DMS53 (cell line): Measurements from ENCODE around the gene NEGR1.
"Not testable (repeated sequence)": the region's sequence is repeated elsewhere in the genome, so short reads cannot be mapped to it uniquely, and the experiment has no call there.

ENCODE experiments used
- DNase-seq: peaks from one replicate; lab custom pipeline; 2025; lab: John Stamatoyannopoulos, UW

The NEGR1 gene

DNA sequence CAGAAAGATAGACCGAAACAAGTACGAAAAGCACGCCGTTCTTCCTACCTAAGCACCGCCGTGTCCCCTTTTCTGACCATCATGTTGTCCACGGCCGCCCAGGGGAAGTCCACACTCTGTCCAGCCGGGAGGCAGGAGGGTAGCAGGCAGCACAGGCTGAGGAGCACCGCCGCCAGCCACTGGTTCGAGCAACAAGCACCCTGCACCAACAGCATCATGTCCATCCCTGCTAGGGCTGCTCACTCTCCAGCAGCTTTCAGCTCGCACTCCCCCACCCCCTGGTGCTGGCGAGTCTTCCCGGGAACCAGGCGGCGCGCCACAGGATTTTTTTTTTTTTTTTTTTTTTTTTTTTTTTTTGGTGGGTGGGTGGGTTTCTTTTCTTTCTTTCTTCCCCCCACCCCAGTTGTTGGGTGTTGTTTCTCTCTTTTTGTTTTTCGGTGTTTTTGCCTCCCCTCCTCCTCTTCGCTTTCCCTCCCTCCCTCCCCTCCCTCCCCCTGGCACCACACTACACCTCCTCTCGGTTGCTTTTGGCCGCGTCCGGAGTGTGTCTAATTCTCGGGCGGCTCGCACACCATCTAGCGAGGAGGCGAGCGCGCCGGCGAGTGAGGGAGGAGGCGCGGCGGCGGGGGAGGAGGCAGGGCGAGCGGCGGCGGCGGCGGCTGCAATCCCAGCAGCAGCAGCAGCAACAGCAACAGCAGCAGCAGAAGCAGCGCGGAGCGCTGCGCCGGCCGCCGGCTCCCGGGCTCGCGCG is at the start of gene NEGR1:
NEGR1 (minus strand) TSS at position 269 of the 751 bp plus-strand sequence.
- DNase-seq, result peak; percentile 99

DNA sequence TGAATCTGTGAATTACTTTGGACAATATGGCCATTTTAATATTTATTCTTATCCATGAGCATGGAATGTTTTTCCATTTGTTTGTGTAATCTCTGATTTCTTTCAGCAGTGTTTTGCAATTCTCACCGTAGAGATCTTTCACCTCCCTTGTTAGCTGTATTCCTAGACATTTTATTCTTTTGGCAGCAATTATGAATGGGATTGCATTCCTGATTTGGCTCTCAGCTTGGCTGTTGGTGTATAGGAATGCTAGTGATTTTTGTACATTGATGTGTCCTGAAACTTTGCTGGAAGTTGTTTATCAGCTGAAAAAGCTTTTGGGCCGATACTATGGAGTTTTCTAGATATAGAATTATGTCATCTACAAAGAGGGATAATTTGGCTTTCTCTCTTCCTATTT is 44.2 kb upstream of the NEGR1 start:
- no peak for DNase-seq

DNA sequence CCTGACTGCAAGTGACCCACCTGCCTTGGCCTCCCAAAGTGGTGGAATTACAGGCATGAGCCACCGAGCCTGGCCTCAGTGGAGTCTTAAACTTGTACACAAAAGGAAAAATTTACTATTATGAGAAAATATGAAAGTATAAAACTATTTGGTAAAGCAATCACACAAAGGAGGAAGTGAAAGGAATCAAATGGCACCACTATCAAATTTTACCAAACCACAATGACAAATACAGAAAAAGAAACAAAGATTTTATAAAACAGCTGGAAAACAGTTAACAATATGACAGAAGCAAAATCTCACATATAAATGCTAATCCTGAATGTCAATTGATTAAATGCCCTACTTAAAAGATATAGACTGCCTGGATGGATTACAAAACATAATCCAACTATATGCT is 42.1 kb upstream of the NEGR1 start:
- no peak for DNase-seq

DNA sequence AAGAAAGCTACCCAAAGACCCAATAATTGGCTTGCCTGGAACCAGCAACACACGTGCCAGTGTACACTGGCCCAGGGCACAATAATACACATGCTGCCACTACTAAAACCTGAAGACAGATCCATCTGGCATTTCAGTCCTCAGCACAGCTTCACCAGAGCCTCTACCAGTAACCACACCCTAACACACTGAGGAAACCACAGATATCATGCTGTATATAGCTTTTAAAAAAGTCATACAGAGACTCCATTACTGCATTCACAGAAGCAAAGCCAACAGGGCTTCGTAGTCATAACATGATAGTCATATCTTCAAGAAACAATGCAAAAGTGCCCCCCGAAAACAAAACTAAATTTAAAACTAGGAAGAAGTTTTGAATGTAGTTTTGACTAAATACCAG is 40.6 kb upstream of the NEGR1 start:
- DNase-seq, result no peak

DNA sequence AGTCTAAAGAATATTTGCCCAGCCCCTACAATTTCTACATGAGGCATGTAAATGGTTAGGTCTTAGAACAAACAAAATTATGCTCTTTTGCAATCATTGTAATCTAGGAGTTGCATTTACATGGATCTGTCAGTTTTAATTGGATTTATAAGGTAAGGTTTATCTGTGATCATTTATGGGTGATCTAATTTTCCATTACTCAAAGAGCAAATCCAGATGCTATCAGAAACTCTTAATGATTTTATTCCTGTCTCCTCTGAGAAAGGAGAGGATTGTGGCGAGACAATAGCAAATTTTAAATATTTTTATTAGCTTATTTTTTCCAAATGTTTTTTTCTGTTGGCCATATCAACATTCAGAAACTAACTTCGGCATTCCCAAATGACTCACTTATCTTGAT is 14.2 kb upstream of the NEGR1 start:
- no peak for DNase-seq

DNA sequence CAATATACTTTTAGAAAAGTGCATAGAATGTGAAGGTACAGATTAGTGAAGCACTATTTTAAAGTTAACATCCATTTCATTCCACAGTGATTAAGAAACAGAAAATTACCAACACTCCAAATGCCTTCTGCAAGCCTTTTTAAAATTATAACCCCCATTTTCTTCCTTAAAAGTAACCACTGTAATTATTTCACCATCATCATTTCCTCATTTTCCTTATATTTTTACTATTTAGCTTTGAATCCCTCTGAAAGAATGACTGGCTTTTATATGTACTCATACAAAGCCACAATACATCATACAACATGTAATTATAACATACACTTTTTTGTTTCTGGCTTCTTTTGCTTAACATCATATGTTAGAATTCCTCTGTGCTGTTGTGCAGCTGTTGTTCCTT is 6.5 kb upstream of the NEGR1 start:
- DNase-seq, result no peak

DNA sequence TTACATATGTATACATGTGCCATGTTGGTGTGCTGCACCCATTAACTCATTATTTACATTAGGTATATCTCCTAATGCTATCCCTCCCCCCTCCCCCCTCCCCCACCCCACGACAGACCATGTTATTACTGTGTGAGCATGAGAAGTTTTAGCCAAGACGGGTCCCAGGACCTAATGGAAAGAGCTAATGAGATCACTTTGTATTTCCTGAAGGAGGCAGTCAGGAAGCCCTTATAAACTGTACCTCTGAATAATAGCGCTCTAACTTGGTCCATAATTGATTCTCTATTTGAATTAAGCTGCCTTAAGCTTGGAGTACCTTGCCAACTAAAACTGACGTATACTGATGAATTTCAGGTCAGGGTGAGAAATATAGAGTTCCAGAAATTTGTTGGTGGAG is 4.1 kb upstream of the NEGR1 start:
- DNase-seq, result no peak

DNA sequence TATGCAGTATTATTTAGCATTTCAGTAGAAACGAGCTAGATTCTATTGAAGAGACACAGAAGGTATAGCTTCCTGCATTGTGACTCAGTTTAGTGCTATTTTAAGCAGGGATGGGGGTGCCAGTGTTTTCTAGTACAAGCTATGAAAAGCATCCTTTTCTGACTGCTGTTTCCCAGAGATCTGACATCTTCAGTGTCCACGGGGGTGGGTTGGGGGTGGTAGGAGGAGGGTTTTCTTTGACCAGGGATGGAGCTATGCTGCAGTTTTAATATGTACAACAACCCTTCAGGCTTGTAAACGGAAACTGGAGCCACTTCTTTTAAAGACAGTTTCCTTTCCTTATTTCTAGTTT is 2.7 kb upstream of the NEGR1 start:
- DNase-seq, result peak; percentile 43

DNA sequence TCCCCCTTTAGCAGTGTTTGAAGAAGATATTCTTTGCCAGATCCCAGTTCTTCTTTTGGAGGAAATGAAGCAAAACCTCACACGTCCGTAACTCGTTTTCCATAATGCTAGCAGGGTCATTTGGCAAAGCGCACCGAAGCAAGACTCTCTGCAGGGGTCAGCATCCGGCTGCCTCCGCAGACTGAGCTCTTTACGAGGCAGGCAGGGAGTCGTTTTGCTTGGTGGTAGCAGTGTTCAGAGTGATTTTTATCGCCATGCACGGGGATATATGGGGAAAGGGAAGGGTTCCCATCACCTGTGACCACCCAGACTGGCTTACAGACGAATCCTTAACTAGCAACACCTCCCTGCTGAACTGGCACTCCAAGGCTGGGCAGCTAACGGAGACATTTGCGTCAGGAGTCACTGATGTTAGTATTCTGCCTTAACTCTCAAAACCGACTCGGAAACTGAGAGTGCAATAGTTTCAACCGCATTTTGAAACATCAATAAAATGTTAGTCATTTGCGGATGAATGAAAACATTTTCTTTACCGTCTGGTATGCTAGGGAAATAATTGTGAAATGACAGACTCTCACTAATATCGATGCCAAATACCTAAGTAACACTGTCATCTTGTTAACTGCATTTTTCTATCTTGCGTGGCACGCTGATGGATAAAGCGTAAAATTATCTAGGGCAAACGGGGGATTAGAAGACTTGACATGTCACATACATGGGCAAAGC is 2.2 kb upstream of the NEGR1 start:
- peak; percentile 86 for DNase-seq

DNA sequence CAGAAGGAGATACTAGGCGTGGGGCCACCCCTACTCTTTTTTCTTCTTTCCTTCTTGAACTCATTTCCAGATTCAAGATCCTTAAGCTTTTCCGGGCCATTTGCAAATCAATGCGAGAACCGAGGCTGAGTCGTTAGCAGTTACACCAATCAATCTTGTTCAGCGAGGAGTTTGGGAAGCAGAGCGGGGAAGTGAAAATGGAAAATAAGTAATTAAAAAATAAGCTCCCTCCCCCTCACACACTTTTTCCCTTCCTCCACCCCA is 1.7 kb upstream of the NEGR1 start:
- no peak for DNase-seq

DNA sequence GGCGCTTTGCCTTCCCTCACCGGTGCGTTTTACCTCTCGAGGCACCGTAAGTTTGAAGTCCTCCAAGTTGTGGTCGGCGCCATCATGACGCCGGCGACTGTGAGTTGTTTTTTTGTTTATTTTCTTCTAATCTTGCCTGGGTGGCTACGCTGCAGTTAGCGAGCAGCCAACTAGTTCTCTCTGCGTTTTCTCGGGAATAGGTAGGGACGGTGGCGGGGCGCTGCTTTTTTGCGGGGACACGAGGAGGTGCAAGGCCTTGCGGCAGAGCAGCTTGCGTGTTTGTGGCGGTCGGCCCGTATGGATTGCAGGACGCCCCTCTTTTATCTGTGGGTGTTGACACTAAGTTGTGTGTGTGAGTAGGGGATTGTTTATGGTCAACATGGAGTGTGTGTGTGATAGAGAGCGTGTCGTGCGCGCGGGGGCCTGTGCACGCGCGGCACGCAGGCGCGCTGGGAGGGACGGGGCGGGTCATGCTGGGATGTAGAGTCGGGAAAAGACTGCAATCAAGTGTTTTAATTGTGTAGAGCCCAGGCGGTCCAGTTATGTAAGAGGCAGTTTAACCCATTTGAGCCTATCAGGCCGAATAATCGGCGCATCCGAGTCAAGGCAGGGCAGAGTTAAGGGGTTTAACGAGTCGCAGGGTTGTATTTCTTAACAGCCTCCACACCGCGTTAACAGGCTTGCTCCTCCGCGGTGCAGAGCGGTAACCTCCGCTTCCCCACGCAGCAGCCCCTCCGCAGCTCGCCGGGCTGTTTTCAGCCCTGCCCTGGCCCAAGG is 1.2 kb upstream of the NEGR1 start:
- peak; percentile 96 for DNase-seq

DNA sequence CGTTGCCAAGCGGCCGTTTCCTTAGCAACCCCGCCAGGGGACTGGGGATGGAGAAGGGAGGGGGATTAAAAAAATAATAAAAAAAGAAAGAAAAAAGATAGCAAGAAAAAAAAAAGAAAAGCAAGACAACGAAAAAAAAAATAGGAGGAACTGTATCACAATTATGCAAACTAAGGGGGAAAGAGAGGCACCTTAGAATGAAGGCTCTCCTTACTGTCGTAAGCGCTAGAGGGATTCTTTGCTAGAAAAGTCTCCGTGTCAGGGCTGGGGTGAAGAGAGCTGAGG is 625 bp upstream of the NEGR1 start:
- no peak for DNase-seq

DNA sequence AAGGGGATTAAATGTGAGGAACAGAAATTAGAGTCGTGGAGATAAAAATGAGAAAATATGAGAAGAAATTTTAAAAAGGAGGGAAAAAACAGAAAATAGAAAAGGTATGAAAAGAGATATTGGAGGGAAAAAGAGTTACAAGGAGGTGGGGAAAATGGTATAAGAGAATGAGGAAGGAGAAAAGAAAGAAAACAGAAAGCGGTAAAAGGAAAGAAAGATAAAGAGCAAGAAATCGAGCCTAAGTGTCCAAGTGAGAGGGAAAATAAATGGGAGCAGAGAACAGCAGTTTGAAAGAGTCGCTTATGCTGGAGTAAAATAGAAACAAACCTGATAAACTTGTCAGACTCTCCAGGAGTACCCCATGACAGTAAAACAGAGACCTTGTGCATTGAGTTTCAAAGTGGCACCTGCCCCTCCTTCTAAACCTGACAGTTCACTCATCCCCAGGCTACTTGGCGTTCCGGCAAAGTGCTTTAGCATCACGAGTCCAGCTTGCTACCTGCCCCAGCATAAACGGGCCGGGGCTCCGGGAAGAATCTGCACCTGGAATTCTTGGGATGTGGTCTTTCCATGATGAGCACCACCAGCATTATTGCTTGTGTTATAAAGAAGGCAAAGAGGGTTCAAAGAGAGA is 585 bp downstream of the NEGR1 start:
- peak; percentile 82 for DNase-seq

DNA sequence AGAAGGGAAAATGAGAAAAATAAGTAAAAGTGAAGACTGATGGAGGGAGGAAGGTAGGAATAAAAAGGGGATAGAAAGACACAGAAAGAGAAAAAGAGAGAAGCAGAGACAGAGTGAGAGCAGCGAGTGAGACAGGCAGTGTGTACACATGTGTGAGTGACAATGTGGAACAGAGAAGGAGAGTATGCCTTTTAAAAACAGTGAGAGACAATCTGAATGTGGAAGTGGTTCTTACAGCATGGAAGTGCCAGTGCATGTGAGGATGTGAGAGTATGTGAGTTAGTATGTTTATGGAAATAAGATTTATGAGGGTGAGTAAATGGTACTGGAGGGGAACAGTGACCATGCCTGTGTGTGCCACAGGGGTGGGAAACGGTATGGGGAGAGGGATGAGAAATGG is 1.2 kb downstream of the NEGR1 start:
- DNase-seq, result peak; percentile 52

DNA sequence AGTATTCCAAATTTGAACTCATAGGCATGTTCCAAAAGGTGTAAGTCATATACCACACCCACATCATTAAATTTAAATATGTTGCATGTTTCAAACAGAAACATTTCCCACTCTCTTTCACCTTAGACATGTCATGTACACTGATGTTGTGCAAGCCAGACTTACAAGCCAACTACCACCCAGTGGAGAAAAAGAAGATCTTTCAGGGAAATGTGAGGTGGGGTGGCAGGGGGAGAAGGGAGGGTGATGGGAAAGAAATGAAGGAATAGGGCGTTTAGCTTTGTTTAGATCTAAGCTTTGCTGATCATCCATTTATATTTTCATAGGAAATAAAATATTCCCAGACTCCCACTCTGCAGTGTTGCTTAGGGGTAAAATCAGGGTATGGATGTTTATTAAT is 1.6 kb downstream of the NEGR1 start:
- peak; percentile 49 for DNase-seq

DNA sequence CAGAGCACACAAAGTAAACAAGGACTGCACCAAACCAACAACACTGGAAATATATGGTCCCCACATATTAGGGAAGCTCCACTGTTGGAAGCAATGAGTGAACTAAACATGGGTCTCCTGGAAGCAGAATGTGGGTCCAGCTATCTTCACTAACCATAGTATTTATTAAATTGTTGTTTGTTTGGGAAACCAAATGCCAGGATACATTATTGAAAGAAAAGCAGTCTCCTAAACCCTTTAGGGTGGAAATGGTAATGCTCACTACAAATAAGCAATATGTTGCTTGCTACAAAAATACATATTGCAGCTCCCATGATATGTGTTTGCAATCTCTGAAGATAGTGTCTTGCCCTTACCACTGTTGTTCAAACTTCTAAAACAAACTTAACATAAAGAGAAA is 2.2 kb downstream of the NEGR1 start:
- no peak for DNase-seq

DNA sequence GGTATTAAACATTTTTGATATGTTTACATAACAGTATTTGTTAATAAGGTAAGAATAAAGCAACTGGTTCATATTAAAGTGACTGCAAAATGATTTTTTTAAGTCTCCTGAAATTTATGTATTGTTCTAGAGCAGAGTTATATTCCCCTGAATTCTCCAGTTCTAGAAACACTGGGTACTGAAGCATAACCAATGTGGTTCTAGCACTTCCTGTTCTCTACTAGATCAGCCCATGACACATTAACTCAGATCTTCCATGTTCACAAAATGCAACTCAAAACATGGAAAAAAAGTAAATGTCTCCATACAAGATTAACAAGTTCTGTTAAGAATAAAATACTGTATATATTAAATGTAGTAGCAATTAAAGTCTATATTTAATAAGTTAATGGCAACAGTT is 3.9 kb downstream of the NEGR1 start:
- peak; percentile 46 for DNase-seq

DNA sequence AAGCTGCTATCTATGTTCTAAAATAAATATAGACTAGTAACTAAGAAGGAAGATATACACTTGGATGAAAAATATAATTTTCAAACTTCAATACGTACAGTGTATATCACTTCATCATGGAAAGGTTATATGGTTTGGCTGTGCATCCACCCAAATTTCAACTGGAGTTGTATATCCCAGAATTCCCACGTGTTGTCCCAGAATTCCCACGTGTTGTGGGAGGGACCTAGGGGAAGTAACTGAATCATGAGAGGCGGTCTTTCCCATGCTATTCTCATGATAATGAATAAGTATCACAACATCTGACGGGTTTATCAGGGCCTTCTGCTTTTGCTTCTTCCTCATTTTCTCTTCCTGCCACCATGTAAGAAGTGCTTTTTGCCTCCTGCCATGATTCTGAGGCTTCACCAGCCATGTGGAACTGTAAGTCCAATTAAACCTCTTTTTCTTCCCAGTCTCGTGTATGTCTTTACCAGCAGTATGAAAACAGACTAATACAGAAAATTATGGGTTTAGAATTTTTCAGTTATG is 10.7 kb downstream of the NEGR1 start:
- DNase-seq, result no peak

DNA sequence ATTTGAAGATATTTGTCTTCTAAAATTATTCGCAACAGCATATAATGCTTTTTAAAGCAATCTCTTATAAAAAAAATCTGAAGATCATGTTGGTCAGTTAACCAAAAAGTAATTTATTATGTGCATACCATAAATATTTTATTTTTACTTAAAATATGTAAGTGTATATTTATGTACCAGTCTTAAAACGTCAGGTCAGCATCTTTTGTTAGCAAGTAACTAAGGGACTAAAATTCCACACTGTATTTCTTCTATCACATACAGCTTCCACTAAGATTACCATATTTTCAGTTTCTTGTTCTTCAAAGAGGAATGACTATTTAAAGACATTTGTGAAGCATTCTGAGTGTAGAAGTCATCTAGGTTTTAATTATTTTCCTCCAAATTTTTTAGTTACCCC is 19.6 kb downstream of the NEGR1 start:
- no peak for DNase-seq

DNA sequence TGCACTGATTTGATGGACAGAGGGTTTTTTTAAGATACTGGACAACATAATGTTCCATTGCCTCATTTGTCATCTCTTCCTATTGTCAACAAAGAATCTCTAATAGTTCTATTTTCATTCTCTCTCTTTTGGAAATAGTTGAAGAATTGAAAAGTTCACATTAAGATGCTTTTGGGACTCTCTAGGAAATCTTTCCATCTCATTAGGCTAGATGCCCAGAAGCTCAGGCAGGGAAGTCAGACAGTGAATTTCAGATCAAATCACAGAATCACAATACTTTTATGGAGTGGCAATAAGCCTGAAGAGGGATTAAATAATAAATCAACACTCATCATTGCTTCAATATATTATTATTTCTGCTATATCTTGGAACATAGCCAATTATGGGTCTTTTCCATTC is 29.2 kb downstream of the NEGR1 start:
- no peak for DNase-seq

DNA sequence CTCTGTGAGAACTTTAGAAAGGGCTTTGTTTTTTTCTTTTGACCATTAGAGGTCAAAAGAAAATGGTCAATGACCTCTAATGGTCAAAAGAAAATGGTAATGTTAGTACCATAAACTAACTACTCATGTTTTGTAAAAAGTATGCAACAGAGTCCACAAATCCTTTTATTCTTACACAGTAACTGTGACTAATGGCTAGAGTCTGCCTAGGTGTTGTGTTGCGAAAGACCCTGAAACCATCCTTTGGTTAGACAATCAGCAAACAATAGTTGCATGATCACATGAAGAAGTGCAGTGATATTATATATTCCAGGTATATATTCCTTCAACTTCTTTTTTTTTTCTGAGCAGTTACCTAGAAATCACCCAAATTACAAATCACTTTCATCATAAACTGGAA is 40.9 kb downstream of the NEGR1 start:
- no peak for DNase-seq

DNA sequence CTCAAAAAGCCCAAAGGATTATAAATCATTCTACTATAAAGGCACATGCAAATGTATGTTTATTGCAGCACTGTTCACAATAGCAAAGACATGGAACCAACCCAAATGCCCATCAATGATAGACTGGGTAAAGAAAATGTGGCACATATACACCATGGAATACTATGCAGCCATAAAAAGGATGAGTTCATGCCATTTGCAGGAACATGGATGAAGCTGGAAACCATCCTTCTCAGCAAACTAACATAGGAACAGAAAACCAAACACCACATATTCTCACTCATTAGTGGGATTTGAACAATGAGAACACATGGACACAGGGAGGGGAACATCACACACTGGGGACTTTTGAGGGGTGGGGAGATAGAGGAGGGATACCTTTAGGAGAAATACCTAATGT is 46.4 kb downstream of the NEGR1 start:
- DNase-seq, result not testable (repeated sequence)

DNA sequence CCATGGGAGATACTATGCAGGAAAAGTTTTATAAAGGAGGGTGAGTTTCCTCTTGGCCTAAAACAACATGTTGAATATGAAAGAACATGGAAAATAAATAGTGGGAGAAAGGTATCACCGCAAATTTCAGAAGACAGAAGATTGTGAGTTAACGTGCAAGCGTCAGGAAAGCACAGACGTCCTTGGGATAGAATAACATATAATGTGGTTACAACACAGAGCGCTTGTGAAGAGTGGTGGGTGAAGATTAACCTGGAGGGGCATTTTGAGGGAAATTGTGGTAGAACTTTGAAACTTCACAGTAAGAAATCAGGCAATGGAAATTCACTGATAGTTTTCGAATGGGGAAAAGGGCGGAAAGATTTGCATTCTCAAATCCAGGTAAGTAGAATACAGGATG is 47.3 kb downstream of the NEGR1 start:
- DNase-seq, result no peak
